Heart right ventricle (tissue), 16 donors: ENCODE measurements around the gene LRP11. TPM values are rescaled to one million over a fixed set of nuclear protein-coding genes. Genes with fewer than 3 reads are reported as not detected.
"Not testable (repeated sequence)": the region's sequence is repeated elsewhere in the genome, so short reads cannot be mapped to it uniquely, and the experiment has no call there.

Experiments used
- ATAC-seq, 8 donors: fragments of 200-7000 bp; cut with Tn5 transposase; one replicate each; pipeline ENCODE4 v1.9.1; 2020; ENCODE audit warnings: mild to moderate bottlenecking in 8 of 8, moderate library complexity in 8 of 8, moderate number of reproducible peaks in 1 of 8
- DNase-seq, 2 donors: peaks; one replicate each; pipeline ENCODE4 v3.0.0-alpha.2; 2020
- H3K27ac ChIP-seq, 10 donors: fragments of 200-600 bp; sonication (generic) in 2 of 10; one replicate each; pipeline versions ENCODE4 v1.5.0 to v1.8.0; 2020 to 2022; ENCODE audit warnings: mild to moderate bottlenecking in 3 of 10
- H3K27me3 ChIP-seq, 7 donors: fragments of 200-600 bp; one replicate each; pipeline ENCODE4 v1.8.0; 2021 to 2022; ENCODE audit warnings: mild to moderate bottlenecking in 2 of 7
- H3K36me3 ChIP-seq, 9 donors: fragments of 200-600 bp; sonication (generic) in 1 of 9; one replicate each; pipeline versions ENCODE4 v1.5.0 to v1.8.0; 2020 to 2022; ENCODE audit warnings: mild to moderate bottlenecking in 2 of 9
- H3K4me1 ChIP-seq, 9 donors: fragments of 200-600 bp; sonication (generic) in 1 of 9; one replicate each; pipeline versions ENCODE4 v1.5.0 to v1.8.0; 2020 to 2022; ENCODE audit warnings: mild to moderate bottlenecking in 4 of 9
- H3K4me3 ChIP-seq, 10 donors: fragments of 200-600 bp; sonication (generic) in 2 of 10; one replicate each; pipeline versions ENCODE4 v1.5.0 to v1.8.0; 2020 to 2022; ENCODE audit warnings: mild to moderate bottlenecking in 7 of 10, moderate library complexity in 2 of 10
- H3K9me3 ChIP-seq, 11 donors: fragments of 200-600 bp in 10 of 11; sonication (generic) in 2 of 11; one replicate each; pipeline versions ENCODE4 v1.5.0 to v1.8.0; 2013 to 2022; ENCODE audit warnings: mild to moderate bottlenecking in 2 of 11, control low read depth in 1 of 11, moderate library complexity in 1 of 11
- WGBS, 2 donors: extraction: QIAGEN DNeasy Blood & Tissue Kit; methylation state at CpG; one replicate each; pipeline ENCODE4 v1.1.7; 2013; ENCODE audit warnings: inconsistent platforms in 1 of 2; 5-methylcytosine and 5-hydroxymethylcytosine counted together
- intact Hi-C, 10 donors: fragments of 100-400 bp; cut with DNase I; formaldehyde crosslinking; loops; one replicate each; pipeline versions ENCODE4 v1.11.1 to v1.14.2; 2022
- polyA plus RNA-seq, 2 donors: library from polyadenylated mRNA; stranded (reverse); fragments of 200-250 nt; gene quantifications; one replicate each; pipeline ENCODE4 v1.2.3, GENCODE V29; 2013
- total RNA-seq, 10 donors: library from RNA; stranded (reverse); fragmentation: NEBNext Ultra II Directional in 3 of 10; extraction: Animal tissue kit (Norgen Biotek cat#: 25700) in 3 of 10; gene quantifications; one replicate each; pipeline versions ENCODE4 v1.2.1 to v1.2.4, GENCODE V29; 2021 to 2023
- TF ChIP-seq, protein P1 (sequence below), 9 donors: fragments of 200-600 bp; sonication (generic) in 2 of 9; IDR thresholded peaks; one replicate each; pipeline versions ENCODE4 v1.5.0 to v1.8.0; 2021 to 2022; ENCODE audit warnings: antibody characterized with exemption in 9 of 9, mild to moderate bottlenecking in 5 of 9, moderate library complexity in 1 of 9
- donor health status: Arrhythmogenic right ventricular cardiomyopathy.
- donor health status: ischemic (EF 13 %, LVEDD 7.1; RV severe dilation, severe dysfunction).
- donor health status: healthy with polysubstance abuse.
- donor health status: DM: no; HTN: yes; CAD: no.
- donor health status: DM: no; HTN: no; CAD: no.
- donor health status: ischemic (EF 25% LVEDD 6.9; RV normal size, moderate dysfunction).
- donor health status: ischemic (EF 25% LVEDD 5.7; RV mildly dilated, moderate dysfunction).
- donor health status: healthy.
- donor health status: DM: yes; HTN: yes; CAD: no.
- donor health status: Ischemic cardiomyopathy.
- donor health status: ischemic (EF 35%, LVEDD 5.7; RV mildly dilated, moderate dysfunction).
- donor health status: nonischemic (EF 11% LVEDD 7.7; RV severe dilation, severe dysfunction).
- donor health status: DM: yes; HTN: yes; CAD: no.
- donor health status: PGD.
- donor health status: ischemic (EF 29% LVEDD 5.4; RV normal size, mild dysfunction).
- donor health status: nonischemic (EF 23%, LVEDD 6.1; RV moderate dilation, normal function).

The LRP11 gene
- total and polyA plus RNA-seq, 12 donors = 0.51 to 21.0 (median 14.6) TPM

GRCh38 chr6:149854532-149854931 is 9.6 kb downstream of the LRP11 start:
- H3K36me3 ChIP-seq = peaks cover 0 to 16% (median 0%) of the 10 kb centered on the region in 9 donors
- H3K27ac ChIP-seq = no peak overlapping the region
- TF ChIP-seq, protein P1, sequence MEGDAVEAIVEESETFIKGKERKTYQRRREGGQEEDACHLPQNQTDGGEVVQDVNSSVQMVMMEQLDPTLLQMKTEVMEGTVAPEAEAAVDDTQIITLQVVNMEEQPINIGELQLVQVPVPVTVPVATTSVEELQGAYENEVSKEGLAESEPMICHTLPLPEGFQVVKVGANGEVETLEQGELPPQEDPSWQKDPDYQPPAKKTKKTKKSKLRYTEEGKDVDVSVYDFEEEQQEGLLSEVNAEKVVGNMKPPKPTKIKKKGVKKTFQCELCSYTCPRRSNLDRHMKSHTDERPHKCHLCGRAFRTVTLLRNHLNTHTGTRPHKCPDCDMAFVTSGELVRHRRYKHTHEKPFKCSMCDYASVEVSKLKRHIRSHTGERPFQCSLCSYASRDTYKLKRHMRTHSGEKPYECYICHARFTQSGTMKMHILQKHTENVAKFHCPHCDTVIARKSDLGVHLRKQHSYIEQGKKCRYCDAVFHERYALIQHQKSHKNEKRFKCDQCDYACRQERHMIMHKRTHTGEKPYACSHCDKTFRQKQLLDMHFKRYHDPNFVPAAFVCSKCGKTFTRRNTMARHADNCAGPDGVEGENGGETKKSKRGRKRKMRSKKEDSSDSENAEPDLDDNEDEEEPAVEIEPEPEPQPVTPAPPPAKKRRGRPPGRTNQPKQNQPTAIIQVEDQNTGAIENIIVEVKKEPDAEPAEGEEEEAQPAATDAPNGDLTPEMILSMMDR (IDR thresholded peaks at IDR 0.05) = no peak
- WGBS, 2 donors = 71 to 74% methylated on average over 6 of the region's 6 CpGs
- no peak overlapping the region for H3K4me3 ChIP-seq
- no peak for ATAC-seq
- peaks cover 0 to 14% (median 6%) of the 10 kb centered on the region in 9 donors for H3K4me1 ChIP-seq
- no peaks in the 10 kb centered on the region for H3K27me3 ChIP-seq
- H3K9me3 ChIP-seq = no peaks in the 10 kb centered on the region
- intact Hi-C loops = no loop called here
- no peak for DNase-seq

- peaks cover 0 to 14% (median 6%) of the 10 kb centered on the region in 9 donors for H3K4me1 ChIP-seq
- WGBS, 2 donors = 94 to 95% methylated on average over 4 of the region's 4 CpGs
- H3K27ac ChIP-seq, intact Hi-C loops, DNase-seq, H3K4me3 ChIP-seq, H3K27me3 ChIP-seq, ATAC-seq, H3K9me3 ChIP-seq: not testable (repeated sequence)
- H3K36me3 ChIP-seq = peaks cover 0 to 16% (median 0%) of the 10 kb centered on the region in 9 donors
Measured at GRCh38 chr6:149854017-149854416, 10.1 kb downstream of the LRP11 start.

DNA sequence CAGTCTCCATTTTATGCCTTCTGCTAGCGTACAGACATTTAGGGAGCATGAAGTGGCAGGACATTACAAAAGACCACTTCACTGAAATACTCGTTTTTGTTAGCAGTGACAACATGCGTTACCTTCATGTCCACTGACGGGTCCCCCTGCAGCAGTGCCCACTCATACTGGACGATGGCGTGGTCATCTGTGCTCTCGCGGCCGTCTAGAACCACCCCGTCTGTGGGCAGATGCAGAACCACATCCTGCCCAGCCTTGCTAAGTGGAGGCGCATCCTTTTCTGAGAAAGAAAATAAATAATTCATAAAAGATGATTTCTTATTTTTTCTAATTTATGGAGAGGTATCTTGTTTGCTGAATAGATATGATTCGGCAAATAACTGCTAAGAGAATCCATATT is 11.3 kb downstream of the LRP11 start:
- no peak for DNase-seq
- no peaks in the 10 kb centered on the region for H3K27me3 ChIP-seq
- no peak for ATAC-seq
- no peak overlapping the region for H3K27ac ChIP-seq
- TF ChIP-seq, protein P1 (IDR thresholded peaks at IDR 0.05) = no peak
- intact Hi-C loops = no loop called here
- peaks cover 0 to 16% (median 0%) of the 10 kb centered on the region in 9 donors for H3K36me3 ChIP-seq
- WGBS, 2 donors = 95 to 96% methylated on average over 12 of the region's 12 CpGs
- no peaks in the 10 kb centered on the region for H3K9me3 ChIP-seq
- no peak overlapping the region for H3K4me3 ChIP-seq
- peaks cover 0 to 14% (median 6%) of the 10 kb centered on the region in 9 donors for H3K4me1 ChIP-seq

GRCh38 chr6:149852180-149852579 is 12.0 kb downstream of the LRP11 start:
- Histone ChIP-seq H3K36me3 (peaks cover 0 to 16% (median 0%) of the 10 kb centered on the region in 9 donors), H3K4me1 (peaks cover 0 to 17% (median 9%) of the 10 kb centered on the region in 9 donors), H3K4me3 (no peak overlapping the region), H3K9me3 (no peaks in the 10 kb centered on the region), H3K27ac (peak overlapping the region in 1 of 10 donors; percentile 29), H3K27me3 (no peaks in the 10 kb centered on the region)
- ATAC-seq = peak in 7 of 8 donors; percentile 46 to 93 (median 74)
- WGBS, 2 donors = 35 to 41% methylated on average over 6 of the region's 6 CpGs
- TF ChIP-seq, protein P1 (IDR thresholded peaks at IDR 0.05) = no peak
- DNase-seq = no peak
- intact Hi-C loops = no loop called here

- ATAC-seq = no peak
- WGBS, 2 donors = 87 to 91% methylated on average over 5 of the region's 5 CpGs
- intact Hi-C loops = no loop called here
Measured at GRCh38 chr6:149851461-149852110, 12.6 kb downstream of the LRP11 start.

GRCh38 chr6:149848343-149848742 is 15.8 kb downstream of the LRP11 start:
- not testable (repeated sequence) for H3K9me3 ChIP-seq, H3K27ac ChIP-seq, H3K27me3 ChIP-seq, ATAC-seq, DNase-seq, H3K4me3 ChIP-seq
- WGBS, 2 donors = 72 to 87% methylated on average over 4 of the region's 4 CpGs
- intact Hi-C loops = loop anchor here in 1 of 10 donors (10.0 kb wide), 1 partner anchor 146 kb away; no protein-coding TSS in a partner anchor
- Histone ChIP-seq H3K4me1 (peaks cover 0 to 29% (median 16%) of the 10 kb centered on the region in 9 donors), H3K36me3 (peaks cover 0 to 16% (median 0%) of the 10 kb centered on the region in 9 donors)

More at GRCh38 chr6:149851461-149852110, 12.6 kb downstream of the LRP11 start:
- Histone ChIP-seq H3K4me3 (no peak overlapping the region), H3K27ac (no peak overlapping the region), H3K36me3 (peaks cover 0 to 16% (median 0%) of the 10 kb centered on the region in 9 donors), H3K27me3 (no peaks in the 10 kb centered on the region), H3K4me1 (peaks cover 0 to 22% (median 11%) of the 10 kb centered on the region in 9 donors), H3K9me3 (no peaks in the 10 kb centered on the region)
- TF ChIP-seq, protein P1 (IDR thresholded peaks at IDR 0.05) = no peak
- no peak for DNase-seq
